ENCODE measurements around the gene NTM.

Gene NTM

DNA sequence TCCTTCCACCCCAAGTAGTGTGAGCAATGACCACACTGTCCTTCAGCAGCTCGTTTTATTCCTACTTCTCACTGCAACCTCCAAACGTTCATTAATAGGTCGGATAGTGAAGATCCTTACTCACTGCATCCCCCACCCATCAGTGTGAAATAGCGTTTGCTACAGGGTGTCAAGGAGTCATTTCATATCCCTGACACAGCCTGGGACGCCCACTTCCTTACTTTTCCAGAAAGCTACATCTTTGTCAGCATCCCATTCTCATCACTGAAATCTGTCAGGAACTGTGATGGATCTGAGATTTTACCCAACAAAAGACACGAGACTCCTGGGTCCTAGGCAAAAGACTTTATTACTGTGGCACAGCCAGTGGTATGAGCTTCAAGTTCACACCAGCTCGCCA lies 592.4 kb downstream of the NTM start:
- no peak for DNase-seq (ENCODE audit: low read depth in 2 of 2)

DNA sequence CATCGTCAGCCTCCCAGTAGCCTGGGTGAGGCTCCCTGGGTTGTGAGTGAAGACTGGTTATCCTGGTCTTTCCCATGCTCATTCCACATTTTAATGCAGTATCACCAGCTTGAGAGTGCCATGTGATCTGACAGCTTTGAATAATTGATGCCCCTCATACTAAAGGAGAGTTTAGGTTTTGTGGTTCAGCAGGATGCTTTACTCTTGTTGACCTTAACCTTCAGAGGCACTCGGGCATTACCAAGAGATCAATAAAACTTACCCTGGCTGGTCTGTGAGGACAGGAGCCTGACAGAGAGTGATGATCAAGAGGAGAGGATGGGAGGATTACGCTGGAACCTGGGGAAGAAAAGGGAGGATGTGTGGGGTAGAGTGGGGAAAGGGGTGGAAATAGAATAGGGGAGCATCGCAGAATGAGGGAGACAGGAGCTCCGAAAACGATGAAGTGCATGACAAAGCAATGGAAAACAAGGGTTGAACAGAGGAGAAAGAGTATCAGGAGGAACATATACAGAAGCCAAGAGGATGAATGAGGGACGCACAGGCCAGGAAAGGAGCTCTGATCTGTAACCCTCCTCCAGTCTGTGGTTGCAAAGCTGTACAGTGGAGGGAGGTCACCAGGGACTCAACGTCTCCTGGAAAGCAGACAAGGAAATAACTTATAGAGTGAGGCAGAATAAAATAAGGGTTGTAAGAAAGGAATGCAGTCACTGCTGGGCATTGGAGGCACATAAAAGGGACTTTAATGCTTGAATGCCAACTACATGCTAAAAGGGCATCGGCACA lies 594.5 kb downstream of the NTM start:
- no peak for DNase-seq (ENCODE audit: low read depth in 2 of 2)

GRCh38 chr11:131965504-131965903 lies 595.1 kb downstream of the NTM start:
- no peak for DNase-seq (ENCODE audit: low read depth in 2 of 2)

GRCh38 chr11:131966667-131967066 lies 596.3 kb downstream of the NTM start:
- DNase-seq (ENCODE audit: low read depth in 2 of 2) = no peak

DNA sequence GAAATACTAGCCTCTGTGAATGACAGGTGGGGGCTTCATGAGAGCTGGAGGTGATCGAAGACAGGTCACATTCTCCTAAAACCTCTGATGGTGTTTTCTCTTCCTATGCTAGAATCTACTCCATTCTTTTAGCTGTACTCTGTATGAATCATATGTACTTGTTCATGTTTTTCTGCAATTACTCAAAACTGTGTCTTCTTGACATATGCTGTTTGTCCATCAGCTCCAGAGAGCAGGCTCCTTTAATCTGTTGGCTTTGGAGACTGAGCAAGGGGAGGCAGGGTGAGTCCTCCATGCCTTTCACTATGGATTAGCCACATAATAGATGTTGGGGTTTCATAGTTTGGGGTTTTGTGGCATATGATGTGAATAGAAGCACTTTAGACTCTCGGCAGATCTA lies 598.8 kb downstream of the NTM start:
- DNase-seq (ENCODE audit: low read depth in 2 of 2) = no peak

DNA sequence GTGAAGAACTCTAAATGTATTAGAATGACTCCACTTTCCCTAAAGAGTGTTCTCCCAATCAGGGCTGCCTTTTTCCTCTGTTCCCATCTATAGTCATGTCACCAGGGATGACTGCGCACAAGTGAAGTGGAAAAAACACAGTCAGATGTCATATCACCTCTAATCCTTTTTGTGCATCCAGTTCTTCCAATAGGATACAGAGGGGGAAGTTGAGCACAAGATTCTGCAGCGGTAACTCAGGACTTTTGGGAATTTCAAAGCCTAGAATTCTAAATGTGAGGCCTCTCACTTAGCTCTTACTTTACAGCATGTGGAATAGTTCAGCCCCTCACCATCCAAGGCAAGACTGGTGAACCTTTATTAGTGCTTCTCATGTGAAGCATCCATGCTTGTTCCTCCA lies 602.6 kb downstream of the NTM start:
- DNase-seq (ENCODE audit: low read depth in 2 of 2) = no peak

DNA sequence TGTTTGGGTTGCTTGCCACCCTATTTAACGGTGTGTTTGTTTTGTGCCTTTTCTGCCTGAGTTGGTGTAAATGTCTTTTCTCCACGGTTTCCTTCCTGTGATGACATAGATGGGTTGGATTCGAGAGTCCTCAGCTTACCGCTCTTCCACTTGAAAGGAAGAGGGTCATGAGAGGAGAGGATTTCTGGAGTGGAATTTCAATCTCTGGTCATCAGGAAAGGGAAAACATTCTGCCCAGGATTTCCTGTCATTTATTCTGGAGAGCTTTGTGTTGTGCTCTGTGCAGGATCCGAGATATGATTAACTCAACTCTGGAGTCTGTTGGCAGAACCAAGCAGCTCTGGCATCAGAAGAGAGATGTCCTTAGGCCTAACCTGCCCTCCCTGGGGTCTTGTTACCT lies 605.2 kb downstream of the NTM start:
- no peak for DNase-seq (ENCODE audit: low read depth in 2 of 2)

DNA sequence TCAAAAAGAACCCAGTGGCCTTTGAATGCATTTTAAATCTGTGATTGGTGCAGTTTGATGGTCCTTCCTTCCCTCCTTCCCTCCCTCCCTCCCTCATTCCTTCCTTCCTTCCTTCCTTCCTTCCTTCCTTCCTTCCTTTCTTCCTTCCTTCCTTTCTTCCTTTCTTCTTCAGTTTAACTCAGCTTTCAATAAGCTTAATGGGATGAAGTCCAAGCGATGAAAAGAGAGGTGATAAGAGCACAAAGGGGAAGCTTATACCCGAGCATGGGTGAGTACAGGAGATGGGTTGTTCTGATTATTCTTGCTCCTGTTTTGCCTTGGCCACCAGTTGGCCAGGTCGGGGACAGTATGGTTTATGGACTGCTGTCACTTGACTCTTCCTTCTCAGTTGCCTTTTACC lies 605.6 kb downstream of the NTM start:
- no peak for DNase-seq (ENCODE audit: low read depth in 2 of 2)

DNA sequence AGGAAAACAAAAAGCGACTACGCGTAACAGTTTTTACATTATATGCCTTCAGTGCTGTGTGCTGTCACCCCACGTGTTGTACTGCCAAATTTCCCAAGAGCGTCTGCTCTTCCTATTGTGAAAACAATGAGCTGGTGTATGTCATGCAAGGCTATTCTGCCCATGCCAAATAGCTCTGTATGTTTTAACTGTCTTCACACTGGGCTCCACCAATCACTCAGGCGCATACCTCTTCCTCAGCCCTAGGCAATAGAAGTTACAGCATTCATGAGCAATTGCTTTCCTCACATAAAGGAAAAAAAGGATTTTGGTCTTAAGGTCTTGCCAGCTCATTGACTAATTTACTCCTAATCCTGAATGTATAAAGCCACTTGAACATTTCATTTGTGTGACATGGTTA lies 606.8 kb downstream of the NTM start:
- no peak for DNase-seq (ENCODE audit: low read depth in 2 of 2)

- DNase-seq (ENCODE audit: low read depth in 2 of 2) = no peak
Observed at GRCh38 chr11:131977854-131978253, 607.4 kb downstream of the NTM start.

DNA sequence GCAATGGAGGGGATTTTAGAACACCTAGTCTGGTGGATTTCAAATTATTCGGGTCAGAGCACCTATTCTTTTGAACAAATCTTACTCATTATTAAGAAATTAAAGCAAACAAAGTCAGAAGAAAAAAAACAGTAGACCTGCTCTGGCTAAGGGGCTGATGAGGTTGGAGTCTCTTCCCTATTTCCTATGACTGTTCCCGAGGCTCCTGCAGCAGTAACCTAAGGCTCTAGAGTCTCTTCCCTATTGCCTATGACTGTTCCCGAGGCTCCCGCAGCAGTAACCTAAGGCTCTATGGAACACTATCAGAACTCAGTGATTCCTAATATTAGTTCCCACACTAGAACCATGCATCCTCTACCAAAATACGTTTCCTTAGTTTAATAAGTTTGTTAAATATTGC lies 607.9 kb downstream of the NTM start:
- no peak for DNase-seq (ENCODE audit: low read depth in 2 of 2)

GRCh38 chr11:131979364-131979763 lies 608.9 kb downstream of the NTM start:
- DNase-seq (ENCODE audit: low read depth in 2 of 2) = no peak

DNA sequence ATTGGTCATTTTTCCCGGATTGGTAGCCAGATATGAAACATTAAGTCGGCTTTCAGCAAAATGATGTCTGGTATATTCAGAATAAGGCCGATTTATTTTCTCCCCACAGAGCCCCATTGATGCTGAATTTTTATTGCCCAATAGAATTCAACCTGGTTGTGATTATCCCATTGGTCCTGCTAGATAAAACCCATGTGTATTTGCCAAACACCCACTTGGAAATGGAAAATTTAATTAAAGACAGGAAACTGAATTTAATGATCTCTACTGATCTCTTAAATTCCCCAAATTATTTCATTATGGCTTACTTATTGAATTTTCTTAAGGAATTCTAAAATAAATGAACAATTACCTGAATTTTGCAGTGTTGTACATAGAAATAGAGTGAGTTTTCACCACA lies 609.8 kb downstream of the NTM start:
- DNase-seq (ENCODE audit: low read depth in 2 of 2) = no peak

GRCh38 chr11:131980888-131981668 lies 610.7 kb downstream of the NTM start:
- no peak for DNase-seq (ENCODE audit: low read depth in 2 of 2)

DNA sequence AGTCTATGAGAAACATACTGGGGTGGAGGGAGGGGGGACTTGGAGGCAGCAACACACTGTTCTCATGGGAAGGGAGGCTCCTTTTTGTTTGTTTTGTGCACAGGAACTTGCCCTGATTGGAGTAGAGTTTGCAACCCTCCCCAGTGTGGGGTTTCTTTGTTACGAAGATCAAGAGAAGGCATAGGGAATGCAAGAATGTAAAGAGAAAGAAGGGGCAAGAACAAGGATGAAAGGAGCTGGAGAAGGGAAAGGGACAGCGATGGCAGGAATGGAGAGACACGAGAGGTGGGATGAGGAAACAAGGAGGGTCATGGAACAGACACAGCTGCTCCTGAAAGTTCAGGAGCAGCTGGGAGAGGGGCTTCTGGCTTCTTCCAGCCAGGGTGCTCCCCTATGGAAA lies 611.7 kb downstream of the NTM start:
- no peak for DNase-seq (ENCODE audit: low read depth in 2 of 2)

GRCh38 chr11:131985846-131986301 lies 615.5 kb downstream of the NTM start:
- no peak for DNase-seq (ENCODE audit: low read depth in 2 of 2)

GRCh38 chr11:131987703-131988102 lies 617.3 kb downstream of the NTM start:
- DNase-seq (ENCODE audit: low read depth in 2 of 2) = no peak

GRCh38 chr11:131991606-131992005 lies 621.2 kb downstream of the NTM start:
- DNase-seq (ENCODE audit: low read depth in 2 of 2) = no peak

GRCh38 chr11:131993246-131993645 lies 622.8 kb downstream of the NTM start:
- DNase-seq (ENCODE audit: low read depth in 2 of 2) = no peak

- DNase-seq (ENCODE audit: low read depth in 2 of 2) = no peak
Observed at GRCh38 chr11:131998020-131998419, 627.6 kb downstream of the NTM start.

- no peak for DNase-seq (ENCODE audit: low read depth in 2 of 2)
Observed at GRCh38 chr11:131999084-131999483, 628.7 kb downstream of the NTM start.

GRCh38 chr11:131999955-132000354 lies 629.5 kb downstream of the NTM start:
- no peak for DNase-seq (ENCODE audit: low read depth in 2 of 2)

DNA sequence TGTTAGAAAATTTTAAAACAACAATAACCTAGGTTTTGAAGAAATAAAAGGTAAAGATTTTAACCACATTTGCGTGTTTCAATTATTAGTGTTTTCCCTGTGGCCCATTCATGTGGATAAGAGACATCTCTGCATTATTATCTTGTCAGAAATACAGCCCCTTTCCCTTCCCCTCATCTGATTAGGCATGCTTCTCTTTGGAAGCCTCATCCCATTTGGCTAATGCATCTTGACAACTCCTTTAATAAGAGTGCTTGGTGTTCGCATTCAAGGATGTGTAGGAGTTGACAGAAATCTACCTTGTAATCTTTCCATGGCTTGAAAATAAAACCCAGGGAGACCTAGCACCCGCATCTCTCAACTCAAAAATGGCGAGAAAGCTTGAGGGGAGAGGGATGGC lies 635.5 kb downstream of the NTM start:
- DNase-seq (ENCODE audit: low read depth in 2 of 2) = no peak
